NCI-H1694 treated with DMSO at 0.1 percent for 48 hours (cell line): Measurements from ENCODE around the gene CCSAP.
"Not testable (repeated sequence)": the region's sequence is repeated elsewhere in the genome, so short reads cannot be mapped to it uniquely, and the experiment has no call there.

Experiments used
- DNase-seq: peaks from one replicate; lab custom pipeline; 2025; lab: John Stamatoyannopoulos, UW

The CCSAP gene

GRCh38 chr1:229325853-229326487 lies 16.9 kb downstream of the CCSAP start:
- DNase-seq, result no peak

DNA sequence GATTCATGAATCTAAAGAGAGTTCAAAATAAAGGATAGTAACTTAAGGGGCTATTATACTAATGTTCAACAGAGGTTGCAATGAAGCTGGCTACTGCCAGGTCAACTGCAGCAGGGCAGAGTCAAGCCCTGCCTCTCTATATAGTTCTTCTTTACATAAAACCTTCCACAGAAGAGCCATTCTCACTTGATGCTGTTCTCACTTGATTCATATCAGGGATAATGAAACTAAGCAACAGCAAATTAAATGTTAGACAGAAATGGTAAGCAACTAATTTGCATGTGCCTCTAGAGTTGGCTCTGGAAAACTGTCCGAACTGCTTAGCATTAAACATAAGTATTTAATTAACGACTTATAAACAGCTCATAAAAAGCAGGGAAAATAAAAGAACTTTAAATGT lies 17.4 kb downstream of the CCSAP start:
- DNase-seq, result no peak

GRCh38 chr1:229323885-229324553 lies 18.8 kb downstream of the CCSAP start:
- no peak for DNase-seq

GRCh38 chr1:229323201-229323600 lies 19.6 kb downstream of the CCSAP start:
- DNase-seq, result no peak

- no peak for DNase-seq
These were observed 23.4 kb downstream of the CCSAP start for GRCh38 chr1:229319487-229319886.

DNA sequence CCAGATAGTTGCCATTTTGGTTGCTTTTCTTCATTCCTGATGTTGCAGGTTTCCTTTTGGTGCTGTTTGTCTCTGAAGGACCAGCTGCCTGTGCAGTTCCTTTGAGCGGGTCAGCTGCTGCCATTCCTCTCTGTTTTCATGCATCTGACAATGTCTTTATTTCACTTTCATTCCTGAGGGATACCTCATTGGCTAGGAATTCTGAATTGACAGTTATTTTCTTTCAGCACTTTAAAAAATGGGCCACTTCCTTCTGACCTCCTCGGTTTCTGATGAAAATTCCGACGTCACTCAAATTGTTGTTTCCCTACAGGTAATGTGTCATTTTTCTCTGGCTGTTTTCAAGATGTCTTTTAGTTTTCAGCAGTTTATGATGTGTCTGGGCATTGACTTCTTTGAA lies 24.8 kb downstream of the CCSAP start:
- no peak for DNase-seq

GRCh38 chr1:229316166-229316565 lies 26.7 kb downstream of the CCSAP start:
- DNase-seq, result no peak

DNA sequence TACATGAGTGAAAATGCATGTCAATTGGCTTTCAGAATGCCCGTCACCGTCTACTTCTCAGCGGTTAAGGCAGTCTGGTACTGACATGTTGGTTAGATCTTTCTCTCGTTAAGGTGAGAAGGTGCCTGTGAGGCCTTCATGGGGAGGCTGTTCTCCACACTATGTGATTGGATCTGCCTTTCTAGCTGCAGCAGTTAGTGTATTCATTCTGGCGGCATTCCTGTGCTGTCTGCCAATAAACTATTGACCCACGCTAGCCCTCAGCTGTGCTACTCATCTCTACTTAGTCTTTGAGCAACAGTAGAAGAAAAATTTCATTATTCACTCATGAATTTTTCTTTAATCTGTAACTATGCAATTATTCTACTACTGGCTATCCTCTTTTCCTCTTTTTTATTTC lies 32.0 kb downstream of the CCSAP start:
- DNase-seq, result no peak

- no peak for DNase-seq
These were observed 33.2 kb downstream of the CCSAP start for GRCh38 chr1:229309684-229310083.

DNA sequence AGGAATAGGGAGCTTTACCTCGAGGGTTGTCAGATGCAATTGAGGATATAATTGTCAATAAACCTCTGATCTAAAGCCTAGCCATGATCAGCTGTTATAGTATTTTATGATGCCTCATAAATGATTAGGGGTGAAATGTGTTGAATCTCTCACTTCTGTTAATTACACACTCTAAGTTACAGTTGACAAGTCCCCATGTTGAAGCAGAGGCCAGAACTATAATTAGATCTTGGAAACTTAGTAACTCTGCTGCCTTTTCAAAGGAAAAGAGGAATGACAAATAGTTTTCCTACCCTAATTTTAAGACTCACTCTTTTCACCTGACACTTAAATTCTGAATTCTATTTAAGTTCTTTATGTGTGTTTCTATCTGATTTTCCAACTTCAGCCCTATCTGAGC lies 33.8 kb downstream of the CCSAP start:
- DNase-seq, result no peak

- no peak for DNase-seq
These were observed 37.5 kb downstream of the CCSAP start for GRCh38 chr1:229305392-229305791.

DNA sequence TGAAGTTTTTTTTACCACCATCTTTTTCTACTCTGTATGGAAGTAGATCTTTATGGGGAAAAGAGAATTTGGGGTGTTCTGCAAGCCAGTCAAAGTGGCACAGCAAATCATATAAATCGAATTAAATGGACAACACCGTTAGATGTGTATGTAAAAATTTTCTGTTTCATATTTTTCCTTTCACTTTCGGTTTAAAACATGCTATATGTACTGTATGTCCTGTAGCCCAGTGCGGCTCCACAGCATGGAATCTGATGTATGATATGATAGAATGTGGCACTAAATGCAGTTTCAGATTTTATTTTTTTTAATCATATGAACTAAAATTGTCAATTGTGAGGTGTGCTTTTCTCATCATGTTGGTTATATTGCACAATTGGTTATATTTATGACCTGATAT lies 39.0 kb downstream of the CCSAP start:
- DNase-seq, result no peak

DNA sequence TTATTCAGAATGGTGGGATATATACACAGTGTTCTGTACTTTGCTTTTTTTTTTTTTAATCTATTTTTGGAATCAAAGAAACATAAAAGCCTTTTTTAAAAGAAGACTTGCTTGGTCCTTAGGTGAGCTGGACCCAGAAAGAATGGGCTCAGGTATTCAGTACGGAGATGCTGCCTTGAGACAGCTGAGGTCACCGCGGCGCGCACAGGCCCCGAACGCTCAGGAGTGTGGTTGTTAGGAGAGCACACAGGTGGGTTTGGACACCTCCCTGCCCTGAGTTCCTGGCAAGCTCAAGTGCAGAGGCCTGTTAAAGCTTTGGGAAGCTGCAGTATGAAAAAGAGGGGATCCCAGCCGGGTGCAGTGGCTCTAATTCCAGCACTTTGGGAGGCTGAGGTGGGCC lies 40.1 kb downstream of the CCSAP start:
- DNase-seq, result no peak

- DNase-seq, result no peak
These were observed 42.6 kb downstream of the CCSAP start for GRCh38 chr1:229300099-229300757.

DNA sequence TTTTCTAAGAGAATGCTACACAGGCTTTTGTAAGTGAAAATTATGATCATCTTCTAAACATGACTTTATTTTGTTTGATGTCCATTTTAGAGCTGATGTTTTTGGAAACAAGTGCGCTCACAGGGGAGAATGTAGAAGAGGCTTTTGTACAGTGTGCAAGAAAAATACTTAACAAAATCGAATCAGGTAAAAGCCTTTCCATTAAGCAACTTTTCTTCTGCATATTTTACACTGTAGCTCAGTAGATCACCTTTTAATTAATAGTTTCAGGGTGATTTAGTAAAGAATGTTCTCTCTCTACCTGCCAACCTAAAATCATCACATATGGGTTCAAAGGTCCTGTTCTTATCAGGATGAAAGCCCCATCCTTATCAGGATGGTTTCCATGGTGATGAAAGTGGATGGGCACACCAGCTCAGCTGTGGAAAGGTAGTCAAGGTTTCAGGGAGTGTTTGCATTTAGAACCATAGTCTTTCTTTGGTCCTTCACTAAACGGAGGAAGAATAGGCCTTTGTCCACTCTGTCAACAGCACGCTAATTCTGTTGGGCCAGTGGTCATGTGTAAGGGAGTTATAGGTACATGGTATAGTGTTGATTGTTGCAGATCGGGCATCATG lies 43.9 kb downstream of the CCSAP start:
- DNase-seq, result no peak

DNA sequence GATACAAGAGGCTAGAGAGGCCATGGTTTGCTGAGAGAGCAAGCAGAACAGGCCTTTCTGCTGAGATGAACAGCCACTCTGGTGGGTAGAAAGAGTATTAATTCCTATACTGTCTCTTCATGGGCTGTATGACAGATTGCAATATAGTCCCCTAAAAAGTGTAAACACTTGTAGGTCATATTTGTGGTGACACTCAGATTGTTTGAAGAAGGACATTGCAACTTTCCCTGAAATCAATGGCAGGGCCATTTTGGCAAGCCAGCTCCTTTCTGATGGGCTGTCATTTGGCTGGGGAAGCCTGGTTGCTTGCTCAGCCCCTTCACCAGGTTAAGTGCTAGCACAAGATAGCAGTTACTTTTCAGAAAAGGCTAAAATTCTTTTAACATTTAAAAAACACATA lies 44.4 kb downstream of the CCSAP start:
- no peak for DNase-seq

- no peak for DNase-seq
These were observed 45.1 kb downstream of the CCSAP start for GRCh38 chr1:229297746-229298145.

GRCh38 chr1:229296541-229296941 lies 46.3 kb downstream of the CCSAP start:
- no peak for DNase-seq

GRCh38 chr1:229295745-229296144 lies 47.1 kb downstream of the CCSAP start:
- no peak for DNase-seq

- DNase-seq, result no peak
These were observed 49.2 kb downstream of the CCSAP start for GRCh38 chr1:229293528-229294204.

- DNase-seq, result not testable (repeated sequence)
These were observed 51.2 kb downstream of the CCSAP start for GRCh38 chr1:229291686-229292085.

- DNase-seq, result no peak
These were observed 54.3 kb downstream of the CCSAP start for GRCh38 chr1:229288516-229288915.
